HCT116 (cell line): ENCODE data around the gene PEDS1.
"Not testable (repeated sequence)": the region's sequence is repeated elsewhere in the genome, so short reads cannot be mapped to it uniquely, and the experiment has no call there.

Experiments
- EGR1 ChIP-seq: IDR thresholded peaks from 2 replicates; pipeline ENCODE4 v1.6.1; 2012; ENCODE audit warnings: low read depth
- POLR2A ChIP-seq: IDR thresholded peaks from 2 replicates; pipeline ENCODE4 v1.7.0; 2011; ENCODE audit warnings: borderline replicate concordance; ENCODE audit not compliant: insufficient read depth, insufficient read length; ENCODE audit errors: extremely low read depth
- TF ChIP-seq, protein P1 (sequence below): IDR thresholded peaks from 2 replicates; pipeline ENCODE4 v1.6.1; 2012
- TF ChIP-seq, protein P2 (sequence below), 3 experiments: fragments of 200-600 bp in 1 of 3; sonication (generic) in 1 of 3; IDR thresholded peaks in 2 of 3; conservative IDR thresholded peaks in 1 of 3; 2 replicates each; pipeline ENCODE4 v1.5.1; 2012 to 2017; ENCODE audit warnings: low read depth in 2 of 3, low read length in 2 of 3, antibody characterized with exemption in 1 of 3, borderline replicate concordance in 1 of 3, control low read depth in 1 of 3, mild to moderate bottlenecking in 1 of 3, mixed read lengths in 1 of 3, mixed run types in 1 of 3, moderate library complexity in 1 of 3; ENCODE audit not compliant: insufficient read depth in 1 of 3
- TF ChIP-seq, protein P3 (sequence below): IDR thresholded peaks from 2 replicates; pipeline ENCODE4 v1.6.1; 2012

DNA sequence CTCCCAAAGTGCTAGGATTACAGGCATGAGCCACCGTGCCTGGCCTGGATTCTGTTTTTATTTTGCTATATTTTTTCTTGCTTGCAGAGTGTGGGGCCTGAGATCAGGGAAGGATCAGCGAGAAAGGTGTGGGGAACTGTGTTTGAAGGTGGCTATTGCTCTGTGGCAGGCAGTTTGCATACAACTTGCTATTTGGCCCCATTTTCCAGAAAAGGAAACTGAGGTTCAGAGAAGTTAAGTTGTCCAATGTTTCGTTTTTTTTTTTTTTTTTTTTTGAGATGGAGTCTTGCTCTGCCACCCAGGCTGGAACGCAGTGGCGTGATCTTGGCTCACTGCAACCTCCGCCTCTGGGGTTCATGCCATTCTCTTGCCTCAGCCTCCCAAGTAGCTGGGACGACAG is 8.0 kb upstream of the PEDS1 start:
- TF ChIP-seq, protein P1, sequence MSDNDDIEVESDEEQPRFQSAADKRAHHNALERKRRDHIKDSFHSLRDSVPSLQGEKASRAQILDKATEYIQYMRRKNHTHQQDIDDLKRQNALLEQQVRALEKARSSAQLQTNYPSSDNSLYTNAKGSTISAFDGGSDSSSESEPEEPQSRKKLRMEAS, result not testable (repeated sequence)
- not testable (repeated sequence) for TF ChIP-seq EGR1, POLR2A
- TF ChIP-seq, protein P2, sequence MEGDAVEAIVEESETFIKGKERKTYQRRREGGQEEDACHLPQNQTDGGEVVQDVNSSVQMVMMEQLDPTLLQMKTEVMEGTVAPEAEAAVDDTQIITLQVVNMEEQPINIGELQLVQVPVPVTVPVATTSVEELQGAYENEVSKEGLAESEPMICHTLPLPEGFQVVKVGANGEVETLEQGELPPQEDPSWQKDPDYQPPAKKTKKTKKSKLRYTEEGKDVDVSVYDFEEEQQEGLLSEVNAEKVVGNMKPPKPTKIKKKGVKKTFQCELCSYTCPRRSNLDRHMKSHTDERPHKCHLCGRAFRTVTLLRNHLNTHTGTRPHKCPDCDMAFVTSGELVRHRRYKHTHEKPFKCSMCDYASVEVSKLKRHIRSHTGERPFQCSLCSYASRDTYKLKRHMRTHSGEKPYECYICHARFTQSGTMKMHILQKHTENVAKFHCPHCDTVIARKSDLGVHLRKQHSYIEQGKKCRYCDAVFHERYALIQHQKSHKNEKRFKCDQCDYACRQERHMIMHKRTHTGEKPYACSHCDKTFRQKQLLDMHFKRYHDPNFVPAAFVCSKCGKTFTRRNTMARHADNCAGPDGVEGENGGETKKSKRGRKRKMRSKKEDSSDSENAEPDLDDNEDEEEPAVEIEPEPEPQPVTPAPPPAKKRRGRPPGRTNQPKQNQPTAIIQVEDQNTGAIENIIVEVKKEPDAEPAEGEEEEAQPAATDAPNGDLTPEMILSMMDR (IDR thresholded peaks at IDR 0.05 in 2 of 3, conservative IDR thresholded peaks at IDR 0.05 in 1 of 3; ENCODE audit: borderline replicate concordance in 1 of 3, insufficient read depth in 1 of 3, low read depth in 2 of 3, low read length in 2 of 3), result not testable (repeated sequence)
- TF ChIP-seq, protein P3, sequence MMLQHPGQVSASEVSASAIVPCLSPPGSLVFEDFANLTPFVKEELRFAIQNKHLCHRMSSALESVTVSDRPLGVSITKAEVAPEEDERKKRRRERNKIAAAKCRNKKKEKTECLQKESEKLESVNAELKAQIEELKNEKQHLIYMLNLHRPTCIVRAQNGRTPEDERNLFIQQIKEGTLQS, result not testable (repeated sequence)
